ENCODE results near the gene DGKG. TPM values are rescaled to one million over a fixed set of nuclear protein-coding genes. Genes with fewer than 3 reads are reported as not detected.

DGKG gene
- total and polyA plus RNA-seq, 10 of the 15 experiments (the other 5 are each of a cell fraction or from before 2014, with no cell fraction given) = 0.39 to 6.2 (median 4.7) TPM

- no peak for TF ChIP-seq PBX3 (IDR thresholded peaks at IDR 0.05; ENCODE audit: insufficient replicate concordance, low read depth, low read length)
- no peak for TF ChIP-seq HDAC6 (IDR thresholded peaks at IDR 0.05; ENCODE audit: unreplicated experiment)
- TF ChIP-seq KLF5 (IDR thresholded peaks at IDR 0.05; ENCODE audit: partially characterized antibody) = no peak
- TF ChIP-seq IKZF1 (conservative IDR thresholded peaks at IDR 0.05) = peak; percentile 65
- TF ChIP-seq CEBPB (IDR thresholded peaks at IDR 0.05; ENCODE audit: borderline replicate concordance in 1 of 2, low read depth in 2 of 2, low read length in 2 of 2) = no peak
- TF ChIP-seq STAT3 (IDR thresholded peaks at IDR 0.05; ENCODE audit: low read depth, low read length) = no peak
- TF ChIP-seq, protein P1, sequence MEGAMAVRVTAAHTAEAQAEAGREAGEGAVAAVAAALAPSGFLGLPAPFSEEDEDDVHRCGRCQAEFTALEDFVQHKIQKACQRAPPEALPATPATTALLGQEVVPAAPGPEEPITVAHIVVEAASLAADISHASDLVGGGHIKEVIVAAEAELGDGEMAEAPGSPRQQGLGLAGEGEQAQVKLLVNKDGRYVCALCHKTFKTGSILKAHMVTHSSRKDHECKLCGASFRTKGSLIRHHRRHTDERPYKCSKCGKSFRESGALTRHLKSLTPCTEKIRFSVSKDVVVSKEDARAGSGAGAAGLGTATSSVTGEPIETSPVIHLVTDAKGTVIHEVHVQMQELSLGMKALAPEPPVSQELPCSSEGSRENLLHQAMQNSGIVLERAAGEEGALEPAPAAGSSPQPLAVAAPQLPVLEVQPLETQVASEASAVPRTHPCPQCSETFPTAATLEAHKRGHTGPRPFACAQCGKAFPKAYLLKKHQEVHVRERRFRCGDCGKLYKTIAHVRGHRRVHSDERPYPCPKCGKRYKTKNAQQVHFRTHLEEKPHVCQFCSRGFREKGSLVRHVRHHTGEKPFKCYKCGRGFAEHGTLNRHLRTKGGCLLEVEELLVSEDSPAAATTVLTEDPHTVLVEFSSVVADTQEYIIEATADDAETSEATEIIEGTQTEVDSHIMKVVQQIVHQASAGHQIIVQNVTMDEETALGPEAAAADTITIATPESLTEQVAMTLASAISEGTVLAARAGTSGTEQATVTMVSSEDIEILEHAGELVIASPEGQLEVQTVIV (IDR thresholded peaks at IDR 0.05; ENCODE audit: borderline replicate concordance, partially characterized antibody) = no peak
- no peak for TF ChIP-seq NRF1 (conservative IDR thresholded peaks at IDR 0.05; ENCODE audit: low read depth, low read length)
- TF ChIP-seq YBX1 (IDR thresholded peaks at IDR 0.05) = no peak
- no peak for TF ChIP-seq JUNB (IDR thresholded peaks at IDR 0.05)
- no peak for TF ChIP-seq SIX5 (IDR thresholded peaks at IDR 0.05; ENCODE audit: low read depth, low read length, severe bottlenecking)
- TF ChIP-seq, protein P2, sequence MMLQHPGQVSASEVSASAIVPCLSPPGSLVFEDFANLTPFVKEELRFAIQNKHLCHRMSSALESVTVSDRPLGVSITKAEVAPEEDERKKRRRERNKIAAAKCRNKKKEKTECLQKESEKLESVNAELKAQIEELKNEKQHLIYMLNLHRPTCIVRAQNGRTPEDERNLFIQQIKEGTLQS (IDR thresholded peaks at IDR 0.05; ENCODE audit: borderline replicate concordance, extremely low read depth, low read depth, low read length) = no peak
- no peak for TF ChIP-seq MYB (IDR thresholded peaks at IDR 0.05; ENCODE audit: borderline replicate concordance, low read depth, low read length)
- 0 out of 2 replicates have a peak, but pooled peaks have one; percentile 14 for TF ChIP-seq MLLT1 (IDR thresholded peaks at IDR 0.05)
- TF ChIP-seq RAD51 (IDR thresholded peaks at IDR 0.05) = no peak
- no peak for TF ChIP-seq BCL11A (IDR thresholded peaks at IDR 0.05; ENCODE audit: low read depth, low read length)
- no peak for TF ChIP-seq TCF12 (IDR thresholded peaks at IDR 0.05; ENCODE audit: low read depth, low read length)
- TF ChIP-seq, protein P3, sequence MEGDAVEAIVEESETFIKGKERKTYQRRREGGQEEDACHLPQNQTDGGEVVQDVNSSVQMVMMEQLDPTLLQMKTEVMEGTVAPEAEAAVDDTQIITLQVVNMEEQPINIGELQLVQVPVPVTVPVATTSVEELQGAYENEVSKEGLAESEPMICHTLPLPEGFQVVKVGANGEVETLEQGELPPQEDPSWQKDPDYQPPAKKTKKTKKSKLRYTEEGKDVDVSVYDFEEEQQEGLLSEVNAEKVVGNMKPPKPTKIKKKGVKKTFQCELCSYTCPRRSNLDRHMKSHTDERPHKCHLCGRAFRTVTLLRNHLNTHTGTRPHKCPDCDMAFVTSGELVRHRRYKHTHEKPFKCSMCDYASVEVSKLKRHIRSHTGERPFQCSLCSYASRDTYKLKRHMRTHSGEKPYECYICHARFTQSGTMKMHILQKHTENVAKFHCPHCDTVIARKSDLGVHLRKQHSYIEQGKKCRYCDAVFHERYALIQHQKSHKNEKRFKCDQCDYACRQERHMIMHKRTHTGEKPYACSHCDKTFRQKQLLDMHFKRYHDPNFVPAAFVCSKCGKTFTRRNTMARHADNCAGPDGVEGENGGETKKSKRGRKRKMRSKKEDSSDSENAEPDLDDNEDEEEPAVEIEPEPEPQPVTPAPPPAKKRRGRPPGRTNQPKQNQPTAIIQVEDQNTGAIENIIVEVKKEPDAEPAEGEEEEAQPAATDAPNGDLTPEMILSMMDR (IDR thresholded peaks at IDR 0.05 in 2 of 3, conservative IDR thresholded peaks at IDR 0.05 in 1 of 3; ENCODE audit: control insufficient read depth in 2 of 3, extremely low read depth in 1 of 3, insufficient read depth in 1 of 3, low read depth in 3 of 3, low read length in 3 of 3) = peak; percentile 39 to 67 (median 41); a peak in 5 of 6 replicates
- peak; percentile 66; the same call in 1 of the 2 replicates for TF ChIP-seq MTA2 (IDR thresholded peaks at IDR 0.05; ENCODE audit: low read depth)
- TF ChIP-seq PKNOX1 (IDR thresholded peaks at IDR 0.05) = peak; percentile 16; the same call in 1 of the 2 replicates
- TF ChIP-seq BACH1 (IDR thresholded peaks at IDR 0.05; ENCODE audit: borderline replicate concordance) = no peak
- no peak for TF ChIP-seq RBBP5 (conservative IDR thresholded peaks at IDR 0.05)
Measured at GRCh38 chr3:186255703-186256331, 106.2 kb downstream of the DGKG start (continued).
